Measurements from ENCODE around the gene FBXO36. TPM values are rescaled to one million over a fixed set of nuclear protein-coding genes. Genes with fewer than 3 reads are reported as not detected.

Gene FBXO36
- total and polyA plus RNA-seq, 2 of the 13 experiments (the other 11 are each of a cell fraction or from before 2014, with no cell fraction given), result 2.8 TPM

GRCh38 chr2:229922449-229923386 is at the start of gene FBXO36 (continued):
- TF ChIP-seq KAT7 (CRISPR knock-in tag; IDR thresholded peaks at IDR 0.05; ENCODE audit: borderline replicate concordance) (no peak; the same call in 1 of the 2 replicates), NR1H2 (CRISPR knock-in tag; IDR thresholded peaks at IDR 0.05; ENCODE audit: borderline replicate concordance, low read depth) (no peak), STAT6 (CRISPR knock-in tag; IDR thresholded peaks at IDR 0.05; ENCODE audit: borderline replicate concordance) (peak; percentile 45; the same call in 1 of the 2 replicates), ZNF496 (CRISPR knock-in tag; IDR thresholded peaks at IDR 0.05; ENCODE audit: insufficient replicate concordance) (no peak), HMGA1 (CRISPR knock-in tag; conservative IDR thresholded peaks at IDR 0.05) (no peak), ZNF513 (CRISPR knock-in tag; conservative IDR thresholded peaks at IDR 0.05) (no peak), ZFX (CRISPR knock-in tag; IDR thresholded peaks at IDR 0.05; ENCODE audit: low read depth) (peak; percentile 94), REPIN1 (CRISPR knock-in tag; IDR thresholded peaks at IDR 0.05; ENCODE audit: borderline replicate concordance, low read depth) (no peak; the same call in none of the 2 replicates), ZNF563 (CRISPR knock-in tag; IDR thresholded peaks at IDR 0.05) (no peak; the same call in 1 of the 2 replicates), TGIF2 (CRISPR knock-in tag; IDR thresholded peaks at IDR 0.05) (no peak), RARA (CRISPR knock-in tag; IDR thresholded peaks at IDR 0.05) (no peak), RFX3 (CRISPR knock-in tag; IDR thresholded peaks at IDR 0.05) (peak; percentile 98), ZNF382 (CRISPR knock-in tag; IDR thresholded peaks at IDR 0.05; ENCODE audit: borderline replicate concordance) (no peak), ZC3H4 (CRISPR knock-in tag; IDR thresholded peaks at IDR 0.05; ENCODE audit: borderline replicate concordance) (no peak), ZNF552 (CRISPR knock-in tag; IDR thresholded peaks at IDR 0.05; ENCODE audit: borderline replicate concordance) (peak; percentile 56; the same call in 1 of the 2 replicates), ZNF670 (CRISPR knock-in tag; IDR thresholded peaks at IDR 0.05; ENCODE audit: borderline replicate concordance) (no peak), TFAP4 (IDR thresholded peaks at IDR 0.05; ENCODE audit: borderline replicate concordance, low read depth) (no peak), ATF4 (CRISPR knock-in tag; IDR thresholded peaks at IDR 0.05) (no peak), RAD51 (IDR thresholded peaks at IDR 0.05; ENCODE audit: borderline replicate concordance) (no peak), MAFF (IDR thresholded peaks at IDR 0.05; ENCODE audit: low read depth, low read length) (no peak), TFE3 (CRISPR knock-in tag; IDR thresholded peaks at IDR 0.05) (no peak)

Data from HepG2 (cell line).